NCI-H1048 (cell line): ENCODE results near the gene BCAS3.

ENCODE experiments used
- DNase-seq: peaks from one replicate; lab custom pipeline; 2025; lab: John Stamatoyannopoulos, UW

Gene BCAS3

DNA sequence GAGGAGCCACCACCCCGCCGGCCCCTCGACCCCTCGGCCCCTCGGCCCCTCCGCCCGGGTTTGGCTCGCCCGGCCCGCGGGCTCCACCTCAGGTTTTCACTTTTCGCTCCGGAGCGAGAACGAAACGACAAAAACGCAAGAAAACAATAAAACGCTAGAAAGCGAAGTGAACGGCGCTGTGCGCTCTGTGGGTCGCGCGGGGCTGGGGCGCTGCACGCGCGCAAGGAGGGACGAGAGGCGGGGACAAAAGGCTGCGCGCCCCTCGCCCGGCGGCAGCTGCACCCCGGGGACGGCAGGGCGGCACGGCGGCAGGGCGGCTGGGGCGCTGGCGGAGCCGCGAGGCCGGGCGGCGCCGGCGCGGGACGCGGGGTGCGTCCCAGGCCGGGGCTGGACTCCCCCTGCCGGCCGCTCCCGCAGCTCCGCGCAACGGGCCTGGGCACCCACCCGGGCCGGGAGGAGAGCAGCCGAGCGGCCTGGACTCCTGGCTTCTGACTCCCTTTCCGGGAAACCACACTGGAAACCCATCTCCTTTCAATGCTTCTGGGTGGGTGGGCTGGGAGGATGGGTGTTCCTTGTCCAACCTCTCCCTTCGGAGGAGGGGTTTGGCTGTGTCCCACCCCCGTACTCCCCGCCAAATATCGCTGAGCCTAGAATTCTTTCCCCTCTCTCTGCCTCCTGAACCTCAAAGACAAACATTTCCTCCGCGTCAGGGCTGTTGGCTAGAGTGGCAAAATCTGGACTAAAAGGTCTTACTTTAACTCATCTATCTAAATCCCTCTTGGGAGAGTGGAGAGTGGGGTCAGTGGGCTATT lies 731.9 kb downstream of the BCAS3 start:
- DNase-seq, result peak; percentile 41

- DNase-seq, result no peak
Observed at GRCh38 chr17:61410141-61411010, 732.7 kb downstream of the BCAS3 start.

- DNase-seq, result no peak
Observed at GRCh38 chr17:61411011-61411260, 733.3 kb downstream of the BCAS3 start.

DNA sequence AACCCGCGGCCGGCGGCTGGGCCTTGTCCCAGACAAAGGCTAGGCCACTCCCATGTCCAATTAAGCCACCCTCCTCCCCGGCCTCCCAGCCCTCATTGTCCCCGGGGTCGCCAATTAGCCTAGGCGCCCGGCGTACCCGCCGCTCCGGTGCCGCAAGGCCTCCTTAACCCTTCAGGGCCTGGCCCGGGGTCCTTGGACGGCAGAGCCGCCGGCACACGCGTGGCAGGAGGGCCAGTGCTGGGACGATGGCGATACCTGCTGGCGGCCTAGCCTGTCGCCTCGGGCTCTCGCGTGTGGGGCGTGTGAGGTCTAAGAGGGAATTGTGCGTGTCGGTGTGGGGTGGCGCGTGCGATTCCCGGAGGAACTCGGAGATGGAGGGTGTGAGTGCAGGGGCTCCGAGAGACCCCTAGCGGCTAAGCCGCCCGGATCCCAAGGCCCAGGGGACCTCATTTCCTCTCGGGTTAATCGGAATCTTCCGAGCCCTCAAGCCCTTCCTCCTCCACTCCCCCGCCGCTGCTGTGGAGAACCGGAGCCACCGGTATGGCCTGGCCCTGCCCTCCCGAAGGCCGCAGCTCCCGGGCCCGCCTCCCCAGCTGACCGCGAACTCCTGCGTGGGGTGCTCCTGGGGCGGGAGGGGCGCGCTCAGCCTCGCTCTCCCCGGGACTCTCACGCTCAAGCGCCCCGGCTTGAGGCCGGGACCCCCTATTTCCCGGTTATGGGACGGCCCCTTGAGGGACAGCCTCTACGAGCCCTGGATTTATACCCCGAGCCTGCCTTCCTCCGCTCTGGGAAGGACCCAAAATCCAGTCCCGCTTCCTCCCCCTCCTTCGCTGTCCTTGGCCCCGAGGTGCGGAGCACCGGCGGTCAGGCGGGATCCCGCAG lies 733.9 kb downstream of the BCAS3 start:
- DNase-seq, result no peak

DNA sequence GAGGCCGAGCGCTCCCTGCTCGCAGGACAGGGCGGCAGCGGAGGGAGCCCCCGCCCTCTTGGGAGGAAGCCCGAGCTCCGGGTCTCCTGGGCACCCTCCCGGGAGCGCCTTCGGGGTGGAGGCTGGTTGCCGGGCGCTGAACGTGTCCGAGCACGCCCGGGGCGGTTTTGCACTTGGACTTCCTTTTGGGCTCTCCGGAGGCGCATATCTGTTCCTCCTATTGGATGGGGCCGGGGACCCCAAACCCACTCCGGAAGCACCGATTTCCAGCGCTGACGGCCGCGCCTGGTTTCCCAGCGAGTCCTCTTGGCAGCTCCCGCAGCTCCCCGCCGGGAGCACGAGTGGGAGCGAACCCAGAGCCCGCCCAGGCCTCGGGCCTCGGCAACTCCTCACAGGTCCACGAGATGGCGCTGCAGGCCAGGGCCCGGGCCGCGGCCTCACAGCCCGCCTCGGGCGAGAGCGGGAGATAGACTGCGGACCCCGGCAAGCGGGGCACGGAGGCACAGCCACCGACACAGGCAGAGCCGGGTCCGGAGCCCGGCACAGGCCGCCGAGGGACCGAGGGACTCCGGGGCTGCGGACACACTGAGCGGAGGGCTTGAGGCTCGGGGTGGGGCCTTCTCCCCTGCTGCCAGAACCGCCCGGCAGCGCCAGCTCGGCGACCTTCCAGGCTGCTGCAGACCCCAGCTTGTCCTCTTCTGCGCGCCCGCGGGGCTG lies 734.6 kb downstream of the BCAS3 start:
- peak; percentile 37 for DNase-seq

GRCh38 chr17:61412860-61413660 lies 735.4 kb downstream of the BCAS3 start:
- no peak for DNase-seq

DNA sequence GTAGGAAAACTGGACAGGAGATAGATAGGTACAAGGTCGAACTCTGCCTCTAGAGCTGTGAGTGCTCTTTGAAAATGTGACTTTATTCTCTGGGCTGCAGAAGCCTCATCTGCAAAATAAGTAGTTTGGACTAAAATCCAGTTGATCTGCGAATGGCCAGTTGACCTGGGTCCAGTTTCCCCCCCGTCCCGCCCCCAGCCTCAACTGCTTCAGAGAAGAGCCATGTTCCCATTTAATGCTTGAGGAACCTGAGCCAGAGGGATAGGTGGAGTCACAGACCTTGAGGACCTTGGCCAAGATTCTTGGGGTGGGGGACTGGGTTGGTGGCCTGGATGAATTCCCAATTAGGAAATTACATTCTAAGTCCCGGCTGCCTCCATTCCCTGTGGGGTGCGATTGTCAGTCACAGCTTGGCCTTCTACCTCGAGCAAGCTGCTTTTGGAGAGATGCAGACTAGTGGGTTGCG lies 736.0 kb downstream of the BCAS3 start:
- no peak for DNase-seq

DNA sequence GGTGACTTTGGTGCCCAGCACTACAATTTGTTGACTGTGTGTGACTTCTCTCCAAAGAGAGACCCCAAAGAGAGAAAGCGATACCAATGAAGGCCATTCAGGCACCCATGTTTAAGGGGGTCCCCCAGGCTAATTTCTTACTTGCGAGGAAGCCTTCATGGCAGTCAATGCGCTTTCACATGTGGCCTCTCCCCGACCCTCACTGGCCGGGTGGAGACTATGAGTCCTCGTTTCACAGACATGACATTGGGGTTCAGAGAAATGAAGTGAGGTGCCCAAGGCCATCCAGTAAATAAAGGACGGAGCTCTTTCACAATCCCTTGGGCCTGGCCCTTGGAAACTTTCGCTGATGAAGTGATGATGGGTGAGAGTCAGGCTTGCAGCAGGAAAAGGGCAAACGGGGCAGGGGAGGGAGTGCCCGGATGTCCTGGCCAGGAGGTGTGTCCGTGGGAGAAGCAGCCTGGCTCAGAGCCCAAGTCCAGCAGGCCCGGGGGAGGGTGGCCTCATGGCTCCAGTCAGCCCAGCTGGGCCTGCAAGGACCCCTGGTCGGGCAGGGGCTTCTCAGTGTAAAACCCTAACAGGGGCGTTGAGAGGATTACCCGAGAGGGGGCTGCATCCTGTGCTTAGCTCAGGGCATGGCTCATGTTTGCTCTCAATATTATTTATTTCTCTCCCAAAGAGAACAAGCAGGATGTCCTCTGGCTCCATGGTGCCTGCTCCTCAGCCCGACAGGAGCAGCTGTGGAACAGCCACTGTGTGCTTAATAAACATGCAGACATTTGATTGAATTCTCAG lies 736.7 kb downstream of the BCAS3 start:
- no peak for DNase-seq

DNA sequence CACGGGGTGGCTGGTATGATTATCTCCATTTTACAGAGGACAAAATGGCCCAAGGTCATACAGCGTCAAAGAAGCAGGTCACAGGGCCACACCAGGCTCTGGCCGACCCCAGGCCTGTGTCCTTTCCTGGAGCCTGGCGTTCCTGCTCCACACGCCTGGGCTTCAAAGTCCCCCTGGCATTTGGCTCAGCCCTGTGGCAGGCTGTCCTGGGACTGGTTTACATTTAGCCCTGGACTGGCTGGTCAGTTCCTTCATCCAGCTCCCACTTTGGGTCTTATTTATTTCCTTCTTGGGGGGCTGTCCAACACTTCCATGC lies 737.2 kb downstream of the BCAS3 start:
- DNase-seq, result no peak

- DNase-seq, result no peak
Observed at GRCh38 chr17:61415374-61416210, 737.9 kb downstream of the BCAS3 start.

DNA sequence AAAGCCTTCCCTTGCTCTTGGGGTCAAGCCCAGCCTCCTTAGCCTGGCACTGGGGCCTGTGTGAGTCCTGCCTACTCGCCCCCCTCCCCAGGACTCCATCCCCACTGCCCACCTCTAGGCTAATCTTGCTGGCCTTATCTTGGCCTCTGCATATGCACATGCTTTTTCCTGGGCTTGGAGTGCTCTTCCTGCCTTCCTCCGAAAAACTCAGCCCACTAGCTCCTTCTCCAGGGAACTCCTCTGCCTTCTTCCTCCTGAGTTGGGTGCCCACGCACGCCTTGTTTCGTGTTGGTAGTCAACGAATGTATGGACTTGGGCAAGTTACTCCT lies 738.5 kb downstream of the BCAS3 start:
- DNase-seq, result no peak

DNA sequence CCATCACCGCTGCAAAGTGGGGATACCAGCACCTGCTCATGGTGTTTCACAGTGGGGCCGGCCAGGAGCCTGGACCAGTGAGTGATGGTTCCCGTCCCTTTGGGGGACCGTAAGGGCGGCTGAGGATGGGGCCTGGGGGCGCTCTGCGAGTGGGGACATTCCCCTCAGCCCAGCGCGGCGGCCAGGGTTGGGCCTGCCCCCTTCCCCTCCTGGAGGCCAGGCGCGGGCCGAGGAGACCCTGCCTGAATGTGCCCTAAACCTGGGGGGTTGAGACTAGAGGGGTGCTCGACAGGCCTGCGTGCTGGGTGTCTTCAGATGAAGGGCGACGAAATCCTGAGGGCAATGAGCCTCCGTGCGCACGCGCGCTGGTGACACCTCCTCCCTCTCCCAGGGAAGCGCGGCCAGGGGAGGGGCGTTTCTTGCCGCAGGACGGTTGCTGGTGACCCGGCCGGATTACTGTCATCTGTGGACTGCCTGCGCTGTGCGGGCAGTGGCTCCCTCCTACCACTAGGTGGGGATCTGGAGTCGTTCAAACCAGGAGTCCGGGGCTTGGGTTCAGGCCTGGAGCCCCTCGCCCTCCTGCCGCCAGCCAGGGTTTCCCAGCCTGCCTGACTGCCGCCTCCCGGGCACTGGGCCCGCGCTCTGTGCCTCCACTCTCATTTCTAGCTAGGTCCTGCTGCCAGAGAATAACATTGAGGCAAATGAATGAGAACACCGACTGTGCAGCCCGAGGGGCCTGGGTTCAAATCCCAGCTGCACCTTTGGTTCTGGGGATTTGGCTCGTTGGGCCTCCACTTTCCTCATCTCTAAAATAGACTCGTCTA lies 739.1 kb downstream of the BCAS3 start:
- no peak for DNase-seq

- DNase-seq, result no peak
Observed at GRCh38 chr17:61418449-61418848, 740.8 kb downstream of the BCAS3 start.

GRCh38 chr17:61419496-61420046 lies 741.9 kb downstream of the BCAS3 start:
- no peak for DNase-seq

- no peak for DNase-seq
Observed at GRCh38 chr17:61420052-61420451, 742.4 kb downstream of the BCAS3 start.

DNA sequence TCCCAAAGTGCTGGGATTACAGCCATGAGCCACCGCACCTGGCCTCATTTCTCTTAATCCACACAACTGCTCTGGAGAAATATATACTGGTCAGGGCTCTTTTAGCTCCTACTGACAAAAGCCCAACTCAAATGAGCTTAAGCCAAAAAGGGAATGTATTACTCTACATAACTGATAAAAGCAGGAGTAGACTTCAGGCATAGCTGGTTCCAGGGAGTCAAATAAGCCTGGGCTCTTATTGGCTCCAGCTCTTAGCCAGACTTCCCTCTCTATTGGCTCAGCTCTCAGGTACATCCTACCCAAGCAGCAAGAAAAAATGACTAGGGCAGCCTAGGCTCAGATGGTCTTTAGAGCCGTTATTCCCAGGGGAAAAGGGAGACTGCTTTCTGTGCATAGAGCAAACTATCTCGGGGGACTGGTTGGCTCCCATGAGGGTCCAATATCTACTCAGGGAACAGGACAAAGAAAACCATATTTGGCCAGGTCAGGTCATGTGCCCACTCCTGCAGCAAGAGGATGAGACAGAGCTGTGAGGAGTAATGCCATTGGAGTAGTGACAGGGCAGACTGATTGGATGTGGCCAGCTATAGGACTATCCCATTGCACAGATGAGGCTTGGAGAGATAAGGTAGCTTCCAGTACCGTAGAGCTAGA lies 743.2 kb downstream of the BCAS3 start:
- DNase-seq, result no peak

- DNase-seq, result no peak
Observed at GRCh38 chr17:61421460-61421859, 743.8 kb downstream of the BCAS3 start.
